Lung (tissue), 12 donors: ENCODE data around the gene AMTN. TPM values are rescaled to one million over a fixed set of nuclear protein-coding genes. Genes with fewer than 3 reads are reported as not detected.

ENCODE experiments used
- ATAC-seq: fragments of 200-7000 bp; cut with Tn5 transposase; one replicate; pipeline ENCODE4 v1.9.1; 2020; ENCODE audit warnings: moderate number of reproducible peaks; ENCODE audit not compliant: insufficient read depth, low FRiP score
- DNase-seq, 3 donors: peaks; one replicate each; pipeline ENCODE4 v3.0.0-alpha.2; 2013 to 2017
- H3K27ac ChIP-seq, 2 donors: one replicate each; pipeline ENCODE4 v1.5.1; 2013; ENCODE audit warnings: mild to moderate bottlenecking in 2 of 2, moderate library complexity in 2 of 2, control low read depth in 1 of 2, inconsistent platforms in 1 of 2, low read depth in 1 of 2, low read length in 1 of 2
- H3K27me3 ChIP-seq, 3 donors: one replicate each; pipeline ENCODE4 v1.5.1; 2013; ENCODE audit warnings: low read length in 2 of 3; ENCODE audit not compliant: control insufficient read depth in 3 of 3, insufficient read depth in 3 of 3
- H3K36me3 ChIP-seq, 4 donors: one replicate each; pipeline ENCODE4 v1.5.1; 2013; ENCODE audit warnings: low read length in 4 of 4, mild to moderate bottlenecking in 1 of 4, moderate library complexity in 1 of 4; ENCODE audit not compliant: control insufficient read depth in 4 of 4, insufficient read depth in 4 of 4
- H3K4me1 ChIP-seq, 5 donors: one replicate each; pipeline ENCODE4 v1.5.1; 2013; ENCODE audit warnings: low read length in 5 of 5, mild to moderate bottlenecking in 2 of 5, moderate library complexity in 1 of 5; ENCODE audit not compliant: control insufficient read depth in 5 of 5, insufficient read depth in 5 of 5
- H3K4me3 ChIP-seq: one replicate; pipeline ENCODE4 v1.5.1; 2013; ENCODE audit warnings: mild to moderate bottlenecking, control low read depth, moderate library complexity
- H3K9ac ChIP-seq, 2 donors: one replicate each; pipeline ENCODE4 v1.5.1; 2013; ENCODE audit warnings: low read length in 2 of 2, control low read depth in 1 of 2; ENCODE audit not compliant: insufficient read depth in 1 of 2
- H3K9me3 ChIP-seq, 4 donors: one replicate each; pipeline ENCODE4 v1.5.1; 2013; ENCODE audit warnings: low read length in 3 of 4, mild to moderate bottlenecking in 1 of 4, moderate library complexity in 1 of 4; ENCODE audit not compliant: control insufficient read depth in 4 of 4, insufficient read depth in 3 of 4
- WGBS, 2 donors: extraction: QIAGEN DNeasy Blood & Tissue Kit; methylation state at CpG; one replicate each; pipeline ENCODE4 v1.1.7; 2013; 5-methylcytosine and 5-hydroxymethylcytosine counted together
- polyA plus RNA-seq, 2 donors: library from polyadenylated mRNA; stranded (reverse); fragments of 200-250 nt; gene quantifications; one replicate each; pipeline ENCODE4 v1.2.1, GENCODE V29; 2013
- total RNA-seq, 2 donors: library from RNA; depleted of rRNA in 1 of 2; stranded (reverse); fragments of >200 nt in 1 of 2; gene quantifications; one replicate each; pipeline ENCODE4 v1.2.1, GENCODE V29; 2014 to 2021
- TF ChIP-seq, protein P1 (sequence below): IDR thresholded peaks from 2 replicates; pipeline ENCODE4 v1.5.1; 2012; ENCODE audit warnings: mild to moderate bottlenecking; ENCODE audit errors: control extremely low read depth, extremely low read depth
- donor health status: control.
- donor health status: control.
- donor health status: Bipolar disorder and iron deficiency.
- donor health status: healthy.
- donor health status: DM: yes; HTN: yes; CAD: no.

The AMTN gene
- total and polyA plus RNA-seq, 4 donors: 0.51 TPM; not detected in 3

DNA sequence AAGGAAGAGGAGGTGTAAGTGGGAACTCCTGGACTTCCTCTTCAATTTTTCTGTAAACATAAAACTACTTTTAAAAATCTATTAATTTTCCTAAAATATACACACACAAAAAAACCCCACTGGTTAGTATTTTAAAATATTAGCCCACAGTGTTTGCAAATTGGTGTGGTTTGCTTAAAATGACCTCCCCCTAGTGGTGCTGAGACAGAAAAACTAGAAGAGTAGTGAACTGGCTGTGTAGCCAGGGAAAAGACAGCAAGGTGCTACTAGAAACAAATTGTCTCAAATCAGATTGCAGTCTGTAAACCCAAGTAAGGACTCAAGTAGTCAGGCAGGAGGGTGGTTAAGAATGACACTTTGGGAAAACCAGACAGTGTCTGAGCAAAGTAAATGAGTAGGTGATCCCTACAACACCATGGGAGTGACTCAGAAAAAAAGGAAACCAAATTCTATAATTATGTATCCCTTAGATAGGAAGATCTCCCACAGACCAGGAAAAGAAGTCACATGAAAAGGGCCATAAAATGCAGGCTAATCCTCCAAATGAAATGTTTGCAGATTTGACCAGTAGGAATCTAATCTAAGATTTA is 26.0 kb downstream of the AMTN start:
- TF ChIP-seq, protein P1, sequence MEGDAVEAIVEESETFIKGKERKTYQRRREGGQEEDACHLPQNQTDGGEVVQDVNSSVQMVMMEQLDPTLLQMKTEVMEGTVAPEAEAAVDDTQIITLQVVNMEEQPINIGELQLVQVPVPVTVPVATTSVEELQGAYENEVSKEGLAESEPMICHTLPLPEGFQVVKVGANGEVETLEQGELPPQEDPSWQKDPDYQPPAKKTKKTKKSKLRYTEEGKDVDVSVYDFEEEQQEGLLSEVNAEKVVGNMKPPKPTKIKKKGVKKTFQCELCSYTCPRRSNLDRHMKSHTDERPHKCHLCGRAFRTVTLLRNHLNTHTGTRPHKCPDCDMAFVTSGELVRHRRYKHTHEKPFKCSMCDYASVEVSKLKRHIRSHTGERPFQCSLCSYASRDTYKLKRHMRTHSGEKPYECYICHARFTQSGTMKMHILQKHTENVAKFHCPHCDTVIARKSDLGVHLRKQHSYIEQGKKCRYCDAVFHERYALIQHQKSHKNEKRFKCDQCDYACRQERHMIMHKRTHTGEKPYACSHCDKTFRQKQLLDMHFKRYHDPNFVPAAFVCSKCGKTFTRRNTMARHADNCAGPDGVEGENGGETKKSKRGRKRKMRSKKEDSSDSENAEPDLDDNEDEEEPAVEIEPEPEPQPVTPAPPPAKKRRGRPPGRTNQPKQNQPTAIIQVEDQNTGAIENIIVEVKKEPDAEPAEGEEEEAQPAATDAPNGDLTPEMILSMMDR: no peak
- H3K4me3 ChIP-seq: no peak overlapping the region
- no peaks in the 10 kb centered on the region for H3K36me3 ChIP-seq
- H3K9me3 ChIP-seq: no peaks in the 10 kb centered on the region
- no peaks in the 10 kb centered on the region for H3K27me3 ChIP-seq
- no peak overlapping the region for H3K9ac ChIP-seq
- no peaks in the 10 kb centered on the region for H3K4me1 ChIP-seq
- DNase-seq (peak in 2 of 3 donors; percentile 32 to 41), ATAC-seq (no peak)
- no peak overlapping the region for H3K27ac ChIP-seq

DNA sequence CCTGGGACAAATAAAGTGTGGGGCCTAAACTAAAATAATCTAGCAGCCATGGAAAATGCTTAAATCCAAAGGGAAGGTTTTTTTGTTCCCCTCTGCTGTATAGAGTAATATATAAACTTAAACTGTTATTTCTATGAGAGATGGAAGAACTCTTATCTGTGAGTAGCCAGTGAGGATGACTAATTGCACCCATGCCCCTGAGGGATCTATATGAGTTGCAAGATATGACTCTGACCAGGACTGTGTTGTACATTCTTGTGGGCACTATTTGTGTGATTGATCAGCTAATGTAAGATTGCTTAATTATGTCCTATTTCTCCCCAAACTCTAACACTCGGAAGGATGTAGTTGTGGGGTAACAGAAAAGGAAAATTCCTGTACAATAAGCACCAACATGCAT is 38.5 kb downstream of the AMTN start:
- ATAC-seq (no peak), DNase-seq (no peak)
- TF ChIP-seq, protein P1: no peak
- Histone ChIP-seq H3K4me1 (no peaks in the 10 kb centered on the region), H3K27ac (no peak overlapping the region), H3K9me3 (no peaks in the 10 kb centered on the region), H3K27me3 (no peaks in the 10 kb centered on the region), H3K9ac (no peak overlapping the region), H3K4me3 (no peak overlapping the region), H3K36me3 (no peaks in the 10 kb centered on the region)
- 0 to 45% methylated on average over 1 of the region's 1 CpG for WGBS, 2 donors

DNA sequence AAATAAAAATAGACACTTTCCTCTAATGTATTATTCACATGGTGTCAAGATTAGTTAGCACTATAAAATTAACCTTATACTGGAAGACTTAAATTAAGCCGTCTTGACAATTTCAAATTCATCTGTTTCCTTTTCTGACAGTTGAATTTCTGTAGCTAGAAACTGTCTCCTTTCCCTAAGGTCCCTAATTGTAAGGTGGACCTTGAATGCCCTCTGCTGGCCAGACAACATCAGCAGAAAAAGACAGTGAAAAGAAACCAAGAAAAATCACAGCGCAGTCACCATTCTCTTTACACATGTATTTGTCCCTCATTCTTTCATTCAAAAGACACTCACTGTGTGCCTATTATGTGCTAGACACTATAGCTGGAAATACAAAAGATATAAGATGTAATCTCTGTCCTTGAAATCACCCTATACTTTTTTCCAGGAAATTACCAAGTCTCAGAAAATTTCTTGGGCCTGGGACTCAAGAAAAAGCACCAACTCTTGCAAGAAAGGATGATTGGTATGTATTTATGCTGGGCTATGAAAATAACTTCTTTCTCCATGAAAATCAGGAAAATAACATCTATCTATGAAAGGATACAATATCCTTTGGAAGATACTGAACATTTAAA is 41.0 kb downstream of the AMTN start:
- DNase-seq (peak; percentile 65 to 82 (median 81)), ATAC-seq (no peak)
- Histone ChIP-seq H3K4me3 (no peak overlapping the region), H3K27ac (no peak overlapping the region), H3K4me1 (no peaks in the 10 kb centered on the region), H3K9me3 (no peaks in the 10 kb centered on the region), H3K36me3 (no peaks in the 10 kb centered on the region), H3K9ac (no peak overlapping the region), H3K27me3 (no peaks in the 10 kb centered on the region)
- TF ChIP-seq, protein P1: peak; percentile 54
- 21 to 26% methylated on average over 2 of the region's 2 CpGs for WGBS, 2 donors
